Erythroblast (primary cell): ENCODE measurements around the gene GPX3.
A peak's percentile ranks its signal among the peaks of the same experiment; 100 is the strongest.

Experiments
- DNase-seq, 2 experiments: peaks; one replicate each; lab custom pipeline; 2025; lab: John Stamatoyannopoulos, UW
- GATA1 ChIP-seq: IDR thresholded peaks from 2 replicates; pipeline ENCODE4 v1.6.1; 2011; ENCODE audit warnings: low read depth, mild to moderate bottlenecking, control low read depth, low read length, moderate library complexity
- POLR2A ChIP-seq: IDR thresholded peaks from 2 replicates; pipeline ENCODE4 v1.6.1; 2011; ENCODE audit warnings: mild to moderate bottlenecking, low read length

The GPX3 gene

GRCh38 chr5:151005187-151005949, 15.0 kb upstream of the GPX3 start:
- no peak for TF ChIP-seq POLR2A
- TF ChIP-seq GATA1, result no peak

DNA sequence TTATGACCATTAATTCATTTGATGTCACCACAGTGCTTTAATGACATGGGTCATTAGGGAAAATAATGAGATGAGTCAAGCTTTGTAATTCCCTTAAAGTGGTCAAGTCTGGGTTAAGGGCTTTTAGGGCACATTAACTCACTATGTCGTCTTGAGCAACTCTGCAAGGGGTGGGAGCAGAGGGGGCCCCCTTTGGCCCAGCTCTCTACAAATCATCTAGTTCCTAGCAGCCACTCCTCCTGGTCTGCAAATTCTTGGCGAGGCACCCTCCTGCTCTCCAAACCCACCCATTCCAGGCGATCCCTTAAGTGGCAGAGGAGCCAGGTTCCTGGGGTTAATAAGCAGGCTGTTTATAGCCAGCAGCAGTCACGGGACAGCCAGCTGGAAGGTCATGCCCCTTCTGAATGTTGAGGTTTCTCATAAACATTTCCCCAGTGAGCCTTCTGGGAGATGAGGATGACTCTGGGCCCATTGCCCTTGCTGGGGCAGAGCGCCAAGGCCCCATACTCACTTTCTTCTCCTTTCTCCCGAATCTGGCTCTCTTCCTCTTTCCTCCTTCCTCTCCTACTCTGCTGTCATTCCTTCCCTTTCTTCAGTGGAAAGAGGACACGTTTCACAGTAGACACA, 14.3 kb upstream of the GPX3 start:
- TF ChIP-seq GATA1, result no peak
- TF ChIP-seq POLR2A, result no peak
- DNase-seq, result no peak

More at GRCh38 chr5:151005187-151005949, 15.0 kb upstream of the GPX3 start:
- DNase-seq, result no peak

DNA sequence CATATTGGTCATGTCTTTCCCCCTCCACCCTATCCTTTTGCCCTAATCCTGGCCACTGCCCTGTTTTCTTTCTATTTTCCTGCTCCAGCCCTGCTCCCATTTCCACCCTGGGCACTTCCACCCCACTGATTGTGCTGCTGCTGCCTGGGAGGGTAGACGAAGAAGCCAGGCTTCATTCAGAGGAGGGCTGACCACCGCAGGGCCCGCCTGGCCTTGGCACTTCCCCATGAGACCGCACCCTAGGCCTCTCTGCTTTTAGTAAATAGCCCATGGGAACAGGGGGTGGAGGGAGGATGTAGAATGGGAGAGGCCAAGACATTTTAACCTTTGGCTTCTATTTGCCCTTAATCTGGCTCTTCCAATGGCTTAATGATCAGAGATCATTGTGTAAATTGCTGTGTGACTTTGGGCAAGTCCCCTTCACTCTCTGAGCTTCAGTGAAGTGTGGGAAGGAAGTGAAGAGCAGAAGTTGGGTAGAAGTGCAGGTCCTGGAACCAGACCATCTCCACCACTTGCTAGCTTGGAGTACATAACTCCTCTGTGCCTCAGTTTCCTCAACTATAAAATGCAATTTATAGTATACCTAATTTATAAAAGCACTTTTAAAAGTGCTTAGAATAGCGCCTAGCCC, 13.6 kb upstream of the GPX3 start:
- no peak for TF ChIP-seq POLR2A
- no peak for TF ChIP-seq GATA1
- no peak for DNase-seq

GRCh38 chr5:151007430-151008209, 12.8 kb upstream of the GPX3 start:
- DNase-seq, result no peak
- TF ChIP-seq POLR2A (no peak), GATA1 (no peak)

DNA sequence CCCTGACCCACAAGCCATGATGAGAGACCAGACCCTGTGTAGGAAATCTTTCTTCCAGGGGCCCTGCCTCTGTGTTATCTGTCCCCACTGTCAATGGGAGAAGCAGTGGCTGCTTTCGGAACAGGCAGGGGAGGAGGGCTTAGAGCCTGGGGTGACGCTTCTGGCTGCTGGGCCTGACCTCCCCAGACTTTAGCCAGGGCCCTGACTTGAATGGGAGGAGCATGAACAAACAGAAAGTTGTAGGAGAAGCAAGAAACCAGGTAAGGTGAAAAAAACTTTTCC, 12.2 kb upstream of the GPX3 start:
- TF ChIP-seq POLR2A (no peak), GATA1 (no peak)
- DNase-seq, result no peak

- DNase-seq, result no peak
- TF ChIP-seq POLR2A (no peak), GATA1 (no peak)
These were observed 11.5 kb upstream of the GPX3 start for GRCh38 chr5:151008906-151009305.

- TF ChIP-seq GATA1 (no peak), POLR2A (no peak)
- no peak for DNase-seq
These were observed 7.5 kb upstream of the GPX3 start for GRCh38 chr5:151012862-151013261.

- TF ChIP-seq POLR2A, result no peak
- TF ChIP-seq GATA1, result no peak
- no peak for DNase-seq
These were observed 5.6 kb upstream of the GPX3 start for GRCh38 chr5:151014680-151015343.

- no peak for TF ChIP-seq GATA1
These were observed 4.3 kb upstream of the GPX3 start for GRCh38 chr5:151015974-151016587.

GRCh38 chr5:151016700-151017099, 3.7 kb upstream of the GPX3 start:
- no peak for TF ChIP-seq POLR2A
- TF ChIP-seq GATA1, result no peak
- no peak for DNase-seq

More at GRCh38 chr5:151015974-151016587, 4.3 kb upstream of the GPX3 start:
- DNase-seq, result peak in 1 of 2 experiments; percentile 30

- no peak for TF ChIP-seq GATA1
- TF ChIP-seq POLR2A, result no peak
- DNase-seq, result no peak
These were observed 2.5 kb upstream of the GPX3 start for GRCh38 chr5:151017897-151018296.

GRCh38 chr5:151018846-151019245, 1.5 kb upstream of the GPX3 start:
- no peak for DNase-seq
- TF ChIP-seq POLR2A, result no peak
- no peak for TF ChIP-seq GATA1

DNA sequence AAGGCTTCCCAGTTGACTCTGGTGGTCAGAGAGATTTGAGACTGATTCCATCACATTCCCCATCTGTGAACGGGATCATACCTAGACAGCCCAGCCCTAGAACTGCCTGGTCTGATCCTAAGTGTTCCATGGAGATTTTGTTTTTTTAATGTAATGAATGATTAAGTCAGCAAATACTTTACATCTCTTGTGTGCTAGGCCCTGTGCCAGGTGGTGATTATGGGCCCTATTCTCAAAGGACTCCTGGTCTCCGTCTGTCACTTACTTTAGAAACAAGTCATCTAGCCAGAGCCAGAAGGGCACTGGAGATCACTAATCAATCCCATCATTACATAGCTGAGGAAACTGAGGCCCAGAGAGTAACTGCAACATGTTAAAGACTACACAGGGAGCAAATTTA, 1.1 kb upstream of the GPX3 start:
- no peak for TF ChIP-seq POLR2A
- TF ChIP-seq GATA1, result no peak
- no peak for DNase-seq
